GM12865 (cell line): ENCODE results near the gene INCA1.
"Not testable (repeated sequence)": the region's sequence is repeated elsewhere in the genome, so short reads cannot be mapped to it uniquely, and the experiment has no call there.

ENCODE experiments used
- DNase-seq: peaks from one replicate; pipeline ENCODE4 v3.0.0; 2010; ENCODE audit warnings: low read depth
- H3K4me3 ChIP-seq: 2 replicates; pipeline ENCODE4 v1.5.1; 2011; ENCODE audit warnings: mild to moderate bottlenecking, low read depth, low read length, control low read depth
- CTCF ChIP-seq: IDR thresholded peaks from 2 replicates; pipeline ENCODE4 v1.5.1; 2011; ENCODE audit warnings: low read length, control low read depth, low read depth, inconsistent platforms; ENCODE audit not compliant: insufficient read depth; ENCODE audit errors: missing control alignments

INCA1 gene

DNA sequence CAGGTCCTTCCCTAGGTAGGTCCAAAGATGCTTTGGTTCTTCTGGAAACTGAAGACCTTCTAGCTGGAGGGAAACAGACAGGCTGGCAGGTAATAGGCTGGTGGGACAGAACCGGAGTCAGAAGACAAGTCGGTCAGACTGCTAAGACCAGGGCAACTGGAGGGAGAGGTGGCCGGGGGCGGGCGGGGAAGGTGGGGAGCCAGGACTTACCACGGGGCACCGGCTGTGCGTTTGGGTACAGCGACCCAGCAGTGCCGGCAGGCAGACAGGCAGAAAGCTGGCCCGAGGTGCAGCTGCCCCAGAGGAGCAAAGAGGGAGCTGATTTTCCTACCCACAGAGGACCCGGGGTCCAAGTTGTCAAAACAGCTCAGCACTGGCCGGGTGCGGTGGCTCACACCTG, 37.3 kb upstream of the INCA1 start:
- no peak for DNase-seq
- TF ChIP-seq CTCF = no peak
- no peak overlapping the region for H3K4me3 ChIP-seq

GRCh38 chr17:5034063-5034462, 36.7 kb upstream of the INCA1 start:
- H3K4me3 ChIP-seq = no peak overlapping the region
- DNase-seq = no peak
- no peak for TF ChIP-seq CTCF

DNA sequence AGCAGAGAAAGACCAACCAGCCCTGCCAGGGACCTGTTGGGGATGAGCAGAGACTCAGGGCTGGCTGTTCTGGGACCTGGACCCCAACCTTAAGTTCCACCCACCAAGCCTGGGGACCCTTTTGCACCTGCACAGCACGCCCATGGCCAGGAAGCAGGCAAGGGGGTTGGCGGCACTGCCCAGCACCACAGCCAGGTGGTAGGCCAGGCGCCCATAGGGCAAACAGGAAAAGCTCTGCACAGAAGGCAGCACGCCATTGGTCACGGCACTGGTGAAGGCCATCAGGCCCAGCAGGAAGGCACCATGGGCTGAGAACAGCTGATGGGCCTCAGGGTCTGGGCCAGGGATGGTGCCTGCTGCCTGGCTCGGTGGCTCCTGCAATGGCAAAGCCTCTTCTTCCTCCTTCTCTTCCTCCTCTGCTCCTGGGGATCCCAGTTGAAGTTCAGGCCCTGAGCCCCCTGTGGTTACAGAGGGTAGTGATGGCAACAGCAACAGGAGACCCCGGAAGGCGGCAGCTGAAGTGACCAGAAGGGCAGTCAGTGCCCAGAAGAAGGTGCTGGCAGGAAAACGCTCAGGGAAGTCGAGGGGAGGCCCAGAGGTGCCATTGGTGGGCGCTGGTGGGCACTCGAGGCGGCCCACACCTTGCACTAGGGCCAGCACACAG, 36.2 kb upstream of the INCA1 start:
- DNase-seq = no peak
- TF ChIP-seq CTCF = no peak
- no peak overlapping the region for H3K4me3 ChIP-seq

- no peak for TF ChIP-seq CTCF
- DNase-seq = no peak
- H3K4me3 ChIP-seq = no peak overlapping the region
Measured at GRCh38 chr17:5032865-5033264, 35.5 kb upstream of the INCA1 start.

- H3K4me3 ChIP-seq = peak overlapping the region; percentile 58
- DNase-seq = peak; percentile 94
- TF ChIP-seq CTCF = peak; percentile 80
Measured at GRCh38 chr17:5031365-5032082, 34.2 kb upstream of the INCA1 start.

DNA sequence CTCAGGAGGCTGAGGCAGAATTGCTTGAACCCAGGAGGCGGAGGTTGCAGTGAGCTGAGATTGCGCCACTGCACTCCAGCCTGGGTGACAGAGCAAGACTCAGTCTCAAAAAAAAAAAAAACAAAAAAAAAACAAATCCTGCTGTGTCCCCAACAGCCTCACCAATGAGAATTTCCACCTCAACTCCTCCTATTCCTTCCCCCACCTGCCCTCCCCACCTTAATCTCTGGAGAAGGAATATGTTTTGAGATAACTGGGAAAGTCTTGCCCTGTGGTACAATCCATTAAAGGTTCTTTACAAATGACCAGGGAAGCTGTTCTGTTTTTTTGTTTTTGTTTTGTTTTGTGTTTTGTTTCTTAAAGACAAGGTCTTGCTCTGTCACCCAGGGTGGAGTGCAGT, 32.8 kb upstream of the INCA1 start:
- not testable (repeated sequence) for DNase-seq, H3K4me3 ChIP-seq

DNA sequence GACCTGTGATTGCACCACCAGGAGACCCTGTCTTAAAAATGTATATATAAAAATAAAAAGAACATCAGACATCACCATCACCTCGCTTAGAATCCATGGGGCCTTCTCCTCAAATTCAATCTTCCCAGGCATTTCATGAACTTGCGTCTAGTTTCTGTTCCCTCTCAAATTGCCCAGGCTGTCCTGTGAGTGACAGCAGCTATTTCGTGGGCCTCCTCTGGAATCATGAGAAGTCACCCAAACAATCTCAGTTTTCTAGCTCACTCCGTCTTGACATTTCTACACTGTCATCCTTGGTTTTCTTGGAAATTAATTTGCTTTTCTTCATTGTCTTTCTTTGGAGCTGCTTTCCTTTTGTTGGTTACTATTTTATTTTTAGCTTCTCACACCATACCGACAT, 30.6 kb upstream of the INCA1 start:
- TF ChIP-seq CTCF = no peak
- no peak for DNase-seq
- no peak overlapping the region for H3K4me3 ChIP-seq
